Peyer's patch (tissue), 4 donors: ENCODE results near the gene AGAP3. TPM values are rescaled to one million over a fixed set of nuclear protein-coding genes. Genes with fewer than 3 reads are reported as not detected.

Source experiments
- DNase-seq, 3 donors: peaks; one replicate each; pipeline ENCODE4 v3.0.0-alpha.2; 2017 to 2019
- H3K27ac ChIP-seq, 4 donors: fragments of 200-600 bp; sonication (generic); one replicate each; pipeline ENCODE4 v1.5.1; 2016 to 2019
- H3K27me3 ChIP-seq, 2 donors: fragments of 200-600 bp; sonication (generic); one replicate each; pipeline ENCODE4 v1.5.1; 2019
- H3K36me3 ChIP-seq, 3 donors: fragments of 200-600 bp; sonication (generic); one replicate each; pipeline ENCODE4 v1.5.1; 2016 to 2019
- H3K4me1 ChIP-seq, 4 donors: fragments of 200-600 bp; sonication (generic); one replicate each; pipeline ENCODE4 v1.5.1; 2016 to 2019
- H3K4me3 ChIP-seq, 4 donors: fragments of 200-600 bp; sonication (generic); 1 replicate in 3 of 4; 2 replicates in 1 of 4; pipeline ENCODE4 v1.5.1; 2016 to 2019; ENCODE audit warnings: mild to moderate bottlenecking in 1 of 4
- H3K9me3 ChIP-seq, 4 donors: fragments of 200-600 bp; sonication (generic); one replicate each; pipeline ENCODE4 v1.5.1; 2016 to 2019; ENCODE audit warnings: mild to moderate bottlenecking in 1 of 4
- POLR2A ChIP-seq, 2 donors: fragments of 450-650 bp; IDR thresholded peaks; one replicate each; pipeline ENCODE4 v1.5.1; 2017; ENCODE audit warnings: antibody characterized with exemption in 2 of 2, mild to moderate bottlenecking in 2 of 2, moderate library complexity in 2 of 2
- total RNA-seq, 4 donors: library from RNA; depleted of rRNA; stranded (reverse); fragments of >200 nt; gene quantifications; one replicate each; pipeline ENCODE4 v1.1.0, GENCODE V29; 2016
- TF ChIP-seq, protein P1 (sequence below), 6 experiments: fragments of 450-650 bp in 4 of 6; fragments of 200-600 bp in 2 of 6; sonication (generic) in 1 of 6; IDR thresholded peaks; one replicate each; pipeline ENCODE4 v1.5.1; 2017 to 2019; ENCODE audit warnings: antibody characterized with exemption in 6 of 6, mild to moderate bottlenecking in 3 of 6, moderate library complexity in 1 of 6

Gene AGAP3
- total RNA-seq, 4 donors from 2014 or later, result 91.6 to 123 (median 101) TPM

DNA sequence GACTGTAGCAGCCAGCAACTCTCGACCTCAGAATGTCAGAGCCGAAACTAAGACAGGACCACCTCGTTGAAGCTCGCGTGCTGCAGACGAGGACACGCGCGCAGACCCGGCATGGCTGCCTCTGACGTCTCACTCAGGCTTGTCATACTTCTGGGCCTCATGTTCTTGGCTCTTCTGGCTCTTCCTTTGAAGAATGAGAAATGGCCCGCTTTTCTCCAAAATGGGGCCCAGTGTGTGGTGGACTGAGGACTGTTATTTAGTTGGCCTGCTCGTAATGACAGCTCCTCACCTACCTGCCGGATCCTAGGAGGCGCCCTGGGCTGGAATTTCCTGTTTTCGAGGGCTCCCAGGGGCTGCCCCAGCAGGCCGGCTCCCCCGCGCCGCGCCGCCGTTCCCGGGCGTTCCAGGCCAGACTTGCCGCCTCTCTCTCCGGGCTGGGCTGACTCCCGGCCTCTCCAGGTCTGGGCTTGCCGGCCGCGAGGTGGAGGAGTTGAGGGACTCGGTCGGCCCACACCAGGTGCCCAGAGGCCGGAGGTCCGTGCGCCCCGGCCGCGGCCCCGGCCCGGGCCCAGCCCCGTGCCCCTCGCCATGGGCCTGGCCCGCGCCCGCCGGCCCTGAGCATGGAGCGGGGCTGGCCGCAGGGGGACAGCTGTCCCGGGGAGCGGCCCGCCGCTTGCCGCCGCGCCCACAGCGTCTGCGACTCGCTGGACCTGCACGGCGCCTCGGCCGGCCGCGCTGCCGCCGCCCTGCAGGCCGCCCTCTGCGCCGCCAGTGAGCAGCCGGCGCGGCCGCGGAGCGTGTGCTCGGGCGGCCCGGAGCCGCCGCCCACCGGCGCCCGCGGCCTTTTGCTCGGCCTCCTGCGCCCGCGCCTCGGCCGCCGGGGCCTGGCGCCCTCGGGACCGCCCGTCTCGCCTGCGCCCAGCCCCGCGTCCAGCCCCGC lies 28.1 kb downstream of the AGAP3 start:
- Histone ChIP-seq H3K27ac (no peak overlapping the region), H3K9me3 (no peaks in the 10 kb centered on the region), H3K36me3 (peaks cover 0 to 27% (median 0%) of the 10 kb centered on the region in 3 donors), H3K27me3 (no peaks in the 10 kb centered on the region), H3K4me3 (peak overlapping the region in 3 of 4 donors; percentile 34 to 48 (median 40)), H3K4me1 (peaks cover 0 to 34% (median 4%) of the 10 kb centered on the region in 4 donors)
- TF ChIP-seq POLR2A (IDR thresholded peaks at IDR 0.05), result no peak
- no peak for DNase-seq

DNA sequence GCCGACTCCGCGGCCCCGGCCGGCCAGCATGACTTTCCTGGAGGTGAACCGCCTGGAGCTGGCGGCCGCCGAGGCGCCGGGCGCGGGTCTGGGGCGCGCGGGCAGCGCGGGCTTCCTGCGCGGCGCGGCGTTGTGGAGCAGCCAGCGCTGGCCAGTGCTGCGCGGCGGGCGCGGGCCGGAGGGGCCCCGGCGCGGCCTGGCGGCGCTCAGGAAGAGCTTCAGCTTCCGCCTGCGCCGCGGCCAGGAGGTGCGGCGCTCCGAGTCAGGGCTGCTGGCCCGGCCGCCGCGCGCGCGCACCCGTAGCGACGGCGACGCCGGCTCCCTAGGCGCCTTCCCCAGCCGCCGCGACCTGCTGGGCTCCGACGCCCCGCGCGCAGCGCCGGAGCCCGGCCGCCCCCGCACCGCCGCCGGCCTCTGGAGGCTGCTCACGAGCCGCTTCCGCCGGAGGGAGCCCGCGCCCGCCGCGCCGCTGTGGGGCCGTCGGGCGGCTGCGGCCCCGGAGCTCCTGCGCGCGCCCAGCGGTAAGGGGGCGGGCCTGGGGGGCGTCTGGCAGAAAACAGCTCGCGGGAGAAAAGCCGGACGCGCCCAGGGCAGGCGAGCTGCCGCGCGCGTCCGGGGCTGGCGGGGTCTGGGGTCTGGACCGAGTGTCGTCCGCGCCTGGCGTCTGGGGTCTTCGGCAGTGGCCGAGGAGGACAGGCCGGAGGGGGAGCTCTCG lies 29.0 kb downstream of the AGAP3 start:
- DNase-seq, result no peak
- Histone ChIP-seq H3K4me3 (peak overlapping the region in 3 of 4 donors; percentile 5 to 48 (median 40)), H3K27ac (no peak overlapping the region)

DNA sequence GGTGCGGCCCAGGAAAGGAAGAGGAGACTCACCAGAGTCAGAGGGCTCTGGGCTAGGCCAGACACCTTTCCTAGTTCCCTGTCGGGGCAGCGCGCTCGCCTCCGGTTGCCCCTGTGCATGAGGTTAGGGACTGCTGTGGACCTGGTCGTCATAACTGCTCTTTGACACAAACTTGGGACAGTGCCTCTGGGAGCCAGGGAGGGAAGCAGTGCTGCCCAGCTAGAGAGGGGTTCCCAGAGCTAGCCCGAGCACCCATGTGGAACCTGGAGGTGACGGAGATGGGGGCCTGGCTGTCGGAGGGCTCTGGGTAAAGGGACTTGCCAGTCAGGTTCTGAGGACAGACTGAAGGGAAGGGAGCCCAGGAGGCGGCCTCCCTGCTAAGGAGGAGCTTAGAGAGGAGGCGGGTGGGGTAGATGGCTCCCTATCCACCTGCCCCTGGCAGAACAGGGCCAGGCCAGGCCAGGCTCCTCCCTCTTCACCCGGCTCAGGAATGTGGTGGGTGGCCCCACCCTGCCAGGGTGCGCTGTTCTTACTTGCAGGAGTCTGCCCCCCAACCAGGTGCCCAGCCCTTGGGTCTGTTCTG lies 29.7 kb downstream of the AGAP3 start:
- DNase-seq, result peak in 1 of 3 donors; percentile 60
- H3K36me3 ChIP-seq, result peaks cover 0 to 42% (median 0%) of the 10 kb centered on the region in 3 donors
- H3K27ac ChIP-seq, result no peak overlapping the region
- H3K4me1 ChIP-seq, result peaks cover 0 to 22% (median 4%) of the 10 kb centered on the region in 4 donors
- peak overlapping the region in 3 of 4 donors; percentile 5 to 48 (median 40) for H3K4me3 ChIP-seq
- TF ChIP-seq, protein P1, sequence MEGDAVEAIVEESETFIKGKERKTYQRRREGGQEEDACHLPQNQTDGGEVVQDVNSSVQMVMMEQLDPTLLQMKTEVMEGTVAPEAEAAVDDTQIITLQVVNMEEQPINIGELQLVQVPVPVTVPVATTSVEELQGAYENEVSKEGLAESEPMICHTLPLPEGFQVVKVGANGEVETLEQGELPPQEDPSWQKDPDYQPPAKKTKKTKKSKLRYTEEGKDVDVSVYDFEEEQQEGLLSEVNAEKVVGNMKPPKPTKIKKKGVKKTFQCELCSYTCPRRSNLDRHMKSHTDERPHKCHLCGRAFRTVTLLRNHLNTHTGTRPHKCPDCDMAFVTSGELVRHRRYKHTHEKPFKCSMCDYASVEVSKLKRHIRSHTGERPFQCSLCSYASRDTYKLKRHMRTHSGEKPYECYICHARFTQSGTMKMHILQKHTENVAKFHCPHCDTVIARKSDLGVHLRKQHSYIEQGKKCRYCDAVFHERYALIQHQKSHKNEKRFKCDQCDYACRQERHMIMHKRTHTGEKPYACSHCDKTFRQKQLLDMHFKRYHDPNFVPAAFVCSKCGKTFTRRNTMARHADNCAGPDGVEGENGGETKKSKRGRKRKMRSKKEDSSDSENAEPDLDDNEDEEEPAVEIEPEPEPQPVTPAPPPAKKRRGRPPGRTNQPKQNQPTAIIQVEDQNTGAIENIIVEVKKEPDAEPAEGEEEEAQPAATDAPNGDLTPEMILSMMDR (IDR thresholded peaks at IDR 0.05), result no peak
- no peak for TF ChIP-seq POLR2A (IDR thresholded peaks at IDR 0.05)
- no peaks in the 10 kb centered on the region for H3K9me3 ChIP-seq
- H3K27me3 ChIP-seq, result no peaks in the 10 kb centered on the region

More for the DNA sequence above, 29.0 kb downstream of the AGAP3 start:
- Histone ChIP-seq H3K36me3 (peaks cover 0 to 35% (median 0%) of the 10 kb centered on the region in 3 donors), H3K9me3 (no peaks in the 10 kb centered on the region), H3K27me3 (no peaks in the 10 kb centered on the region), H3K4me1 (peaks cover 0 to 28% (median 4%) of the 10 kb centered on the region in 4 donors)
- TF ChIP-seq, protein P1 (IDR thresholded peaks at IDR 0.05), result peak in 1 of 6 experiments; percentile 4
- TF ChIP-seq POLR2A (IDR thresholded peaks at IDR 0.05), result no peak

DNA sequence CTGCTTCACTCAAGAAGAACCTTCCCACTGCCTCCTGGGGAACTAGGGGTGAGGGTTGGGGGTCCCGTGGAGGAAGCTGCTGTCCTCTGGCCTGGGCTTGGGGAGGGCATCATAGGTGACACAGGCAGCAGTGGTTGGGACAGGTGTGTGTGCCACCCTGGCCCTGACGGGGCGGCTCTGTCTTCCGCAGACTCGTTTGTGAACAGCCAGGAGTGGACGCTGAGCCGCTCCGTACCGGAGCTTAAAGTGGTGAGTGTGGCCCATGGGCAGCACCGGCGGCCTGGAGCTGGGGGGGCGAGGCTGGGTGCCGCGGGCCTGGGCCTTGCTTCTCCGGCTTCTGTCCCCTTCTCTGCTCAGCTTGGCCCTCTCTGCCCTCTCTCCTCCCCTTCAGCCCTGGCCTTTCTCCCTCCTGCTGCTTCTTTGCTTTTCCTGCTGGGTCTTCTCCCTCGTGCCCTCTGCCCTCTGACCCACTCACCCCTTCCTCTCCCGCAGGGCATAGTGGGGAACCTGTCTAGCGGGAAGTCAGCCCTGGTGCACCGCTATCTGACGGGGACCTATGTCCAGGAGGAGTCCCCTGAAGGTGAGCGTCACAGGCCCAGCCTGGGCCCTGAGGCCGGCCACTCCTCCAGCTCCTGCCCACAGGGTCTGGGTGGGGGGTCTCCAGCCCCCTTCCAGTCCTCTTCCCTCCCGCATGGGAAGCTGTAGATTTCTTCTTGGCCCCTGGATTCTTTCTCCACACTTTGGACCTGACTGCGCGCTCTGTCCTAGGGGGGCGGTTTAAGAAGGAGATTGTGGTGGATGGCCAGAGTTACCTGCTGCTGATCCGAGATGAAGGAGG lies 30.5 kb downstream of the AGAP3 start:
- no peaks in the 10 kb centered on the region for H3K9me3 ChIP-seq
- no peak for DNase-seq
- TF ChIP-seq, protein P1 (IDR thresholded peaks at IDR 0.05), result no peak
- TF ChIP-seq POLR2A (IDR thresholded peaks at IDR 0.05), result no peak
- no peak overlapping the region for H3K4me3 ChIP-seq
- peaks cover 0 to 17% (median 4%) of the 10 kb centered on the region in 4 donors for H3K4me1 ChIP-seq
- H3K36me3 ChIP-seq, result peaks cover 0 to 48% (median 0%) of the 10 kb centered on the region in 3 donors
- H3K27me3 ChIP-seq, result no peaks in the 10 kb centered on the region
- no peak overlapping the region for H3K27ac ChIP-seq

DNA sequence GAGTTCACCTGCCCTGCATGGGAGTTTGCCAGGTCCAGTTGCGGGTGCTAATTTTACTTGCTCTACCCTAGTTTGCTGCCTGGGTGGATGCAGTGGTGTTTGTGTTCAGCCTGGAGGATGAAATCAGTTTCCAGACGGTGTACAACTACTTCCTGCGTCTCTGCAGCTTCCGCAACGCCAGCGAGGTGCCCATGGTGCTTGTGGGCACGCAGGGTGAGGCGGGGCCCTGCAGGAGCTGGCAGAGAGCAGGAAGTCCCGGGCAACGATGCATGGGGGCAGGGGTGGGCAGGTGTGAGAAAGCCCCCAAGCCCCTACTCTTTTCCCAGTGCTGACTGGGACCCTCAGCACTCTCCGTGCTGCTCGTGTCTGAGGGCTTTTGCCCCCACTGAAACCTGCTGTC lies 31.3 kb downstream of the AGAP3 start:
- H3K27ac ChIP-seq, result no peak overlapping the region
- TF ChIP-seq POLR2A (IDR thresholded peaks at IDR 0.05), result no peak
- TF ChIP-seq, protein P1 (IDR thresholded peaks at IDR 0.05), result no peak
- H3K9me3 ChIP-seq, result no peaks in the 10 kb centered on the region
- no peak overlapping the region for H3K4me3 ChIP-seq
- H3K4me1 ChIP-seq, result peaks cover 0 to 17% (median 4%) of the 10 kb centered on the region in 4 donors
- peak in 1 of 3 donors; percentile 19 for DNase-seq
- no peaks in the 10 kb centered on the region for H3K27me3 ChIP-seq
- H3K36me3 ChIP-seq, result peaks cover 0 to 50% (median 0%) of the 10 kb centered on the region in 3 donors
